ENCODE measurements around the gene PSKH1.

PSKH1 gene

DNA sequence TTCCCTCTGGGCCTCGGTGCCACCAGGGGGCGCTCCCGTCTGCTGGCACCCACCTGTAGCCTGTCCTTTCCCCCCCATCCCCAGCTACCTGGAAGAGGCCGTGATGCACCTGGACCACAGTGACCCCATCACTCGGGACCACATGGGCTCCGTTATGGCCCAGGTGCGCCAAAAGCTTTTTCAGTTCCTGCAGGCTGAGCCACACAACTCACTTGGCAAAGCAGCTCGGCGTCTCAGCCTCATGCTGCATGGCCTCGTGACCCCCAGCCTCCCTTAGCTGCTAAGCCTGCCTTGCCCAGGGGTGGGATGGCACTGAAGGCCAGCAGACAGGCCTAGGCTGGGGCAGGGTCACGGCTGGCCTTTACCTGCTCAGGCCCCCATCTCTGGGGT, 9.2 kb upstream of the PSKH1 start:
- CTCF ChIA-PET, result interaction anchor here (0.6 to 3.0 kb wide), 24 partner anchors 9 to 364 kb away, joined by 3 to 19 read pairs (median 4); partner anchors contain the start of gene PSMB10
- peak; percentile 72 for DNase-seq (ENCODE audit: low spot score)
- peak overlapping the region; percentile 77 for H3K27ac ChIP-seq
- POLR2A ChIA-PET (ENCODE audit: low non-redundant PET), result no interaction called here
- TF ChIP-seq, protein P1, sequence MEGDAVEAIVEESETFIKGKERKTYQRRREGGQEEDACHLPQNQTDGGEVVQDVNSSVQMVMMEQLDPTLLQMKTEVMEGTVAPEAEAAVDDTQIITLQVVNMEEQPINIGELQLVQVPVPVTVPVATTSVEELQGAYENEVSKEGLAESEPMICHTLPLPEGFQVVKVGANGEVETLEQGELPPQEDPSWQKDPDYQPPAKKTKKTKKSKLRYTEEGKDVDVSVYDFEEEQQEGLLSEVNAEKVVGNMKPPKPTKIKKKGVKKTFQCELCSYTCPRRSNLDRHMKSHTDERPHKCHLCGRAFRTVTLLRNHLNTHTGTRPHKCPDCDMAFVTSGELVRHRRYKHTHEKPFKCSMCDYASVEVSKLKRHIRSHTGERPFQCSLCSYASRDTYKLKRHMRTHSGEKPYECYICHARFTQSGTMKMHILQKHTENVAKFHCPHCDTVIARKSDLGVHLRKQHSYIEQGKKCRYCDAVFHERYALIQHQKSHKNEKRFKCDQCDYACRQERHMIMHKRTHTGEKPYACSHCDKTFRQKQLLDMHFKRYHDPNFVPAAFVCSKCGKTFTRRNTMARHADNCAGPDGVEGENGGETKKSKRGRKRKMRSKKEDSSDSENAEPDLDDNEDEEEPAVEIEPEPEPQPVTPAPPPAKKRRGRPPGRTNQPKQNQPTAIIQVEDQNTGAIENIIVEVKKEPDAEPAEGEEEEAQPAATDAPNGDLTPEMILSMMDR (conservative IDR thresholded peaks at IDR 0.05; ENCODE audit: low read depth), result peak; percentile 87

DNA sequence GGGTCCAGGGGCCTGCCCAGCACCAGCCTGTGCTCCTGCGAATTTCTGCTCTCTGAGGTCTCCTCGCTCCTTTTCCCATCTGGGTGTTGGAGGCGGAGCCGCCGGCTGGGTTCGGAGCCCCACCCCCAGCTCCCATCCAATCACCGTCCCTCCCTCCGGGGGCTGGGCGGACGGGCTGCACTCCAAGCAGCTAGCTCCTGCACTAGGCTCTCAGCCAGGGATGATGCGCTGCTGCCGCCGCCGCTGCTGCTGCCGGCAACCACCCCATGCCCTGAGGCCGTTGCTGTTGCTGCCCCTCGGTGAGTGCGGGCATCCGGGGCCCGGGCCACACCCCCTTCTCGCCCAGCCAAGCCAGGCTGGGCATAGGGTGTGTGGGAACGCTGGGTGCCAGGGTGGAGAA, 8.4 kb upstream of the PSKH1 start, which contains the start of gene NRN1L:
Gene NRN1L (plus strand): TSS at position 202 of the 400 bp plus-strand sequence. CDS start 19 bp downstream, at position 221.
- CTCF ChIA-PET, result interaction anchor here (0.6 to 2.6 kb wide), 8 partner anchors 13 to 211 kb away, joined by 3 to 15 read pairs (median 8); partner anchors contain the start of gene PSMB10
- peak within 1 kb of the TSS; percentile 77 for H3K27ac ChIP-seq
- DNase-seq (ENCODE audit: low spot score), result peak; percentile 98
- POLR2A ChIA-PET (ENCODE audit: low non-redundant PET), result no interaction called here
- TF ChIP-seq, protein P1 (conservative IDR thresholded peaks at IDR 0.05; ENCODE audit: low read depth), result no peak

DNA sequence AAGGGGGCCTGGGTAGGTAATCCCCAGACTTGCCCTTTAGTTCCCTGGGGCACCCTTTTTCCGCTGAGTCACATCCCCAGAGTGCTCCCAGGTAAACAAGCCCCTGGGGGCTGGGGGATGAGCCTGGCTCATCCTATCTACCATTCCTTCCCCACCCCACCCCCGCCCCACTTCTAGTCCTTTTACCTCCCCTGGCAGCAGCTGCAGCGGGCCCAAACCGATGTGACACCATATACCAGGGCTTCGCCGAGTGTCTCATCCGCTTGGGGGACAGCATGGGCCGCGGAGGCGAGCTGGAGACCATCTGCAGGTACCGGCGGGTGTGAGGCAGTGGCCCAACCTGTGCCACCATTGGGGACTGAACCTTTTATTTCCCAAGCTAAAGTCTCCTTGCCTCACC, 7.5 kb upstream of the PSKH1 start:
- no peak for DNase-seq (ENCODE audit: low spot score)
- TF ChIP-seq, protein P1 (conservative IDR thresholded peaks at IDR 0.05; ENCODE audit: low read depth), result no peak
- CTCF ChIA-PET, result interaction anchor here (0.7 to 2.6 kb wide), 3 partner anchors 43 to 69 kb away, joined by 3 to 14 read pairs (median 10); no protein-coding TSS in a partner anchor
- POLR2A ChIA-PET (ENCODE audit: low non-redundant PET), result interaction anchor here (0.6 kb wide), 1 partner anchor 28 kb away, joined by 3 read pairs; no protein-coding TSS in a partner anchor
- peak overlapping the region; percentile 77 for H3K27ac ChIP-seq

DNA sequence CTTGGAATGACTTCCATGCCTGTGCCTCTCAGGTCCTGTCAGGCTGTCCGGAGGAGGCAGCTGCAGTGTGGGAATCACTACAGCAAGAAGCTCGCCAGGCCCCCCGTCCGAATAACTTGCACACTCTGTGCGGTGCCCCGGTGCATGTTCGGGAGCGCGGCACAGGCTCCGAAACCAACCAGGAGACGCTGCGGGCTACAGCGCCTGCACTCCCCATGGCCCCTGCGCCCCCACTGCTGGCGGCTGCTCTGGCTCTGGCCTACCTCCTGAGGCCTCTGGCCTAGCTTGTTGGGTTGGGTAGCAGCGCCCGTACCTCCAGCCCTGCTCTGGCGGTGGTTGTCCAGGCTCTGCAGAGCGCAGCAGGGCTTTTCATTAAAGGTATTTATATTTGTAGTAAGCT, 7.1 kb upstream of the PSKH1 start:
- ChIA-PET CTCF (interaction anchor here (0.7 to 2.0 kb wide), 2 partner anchors 42 to 70 kb away, joined by 3 to 10 read pairs; no protein-coding TSS in a partner anchor), POLR2A (ENCODE audit: low non-redundant PET) (no interaction called here)
- TF ChIP-seq, protein P1 (conservative IDR thresholded peaks at IDR 0.05; ENCODE audit: low read depth), result no peak
- no peak for DNase-seq (ENCODE audit: low spot score)
- H3K27ac ChIP-seq, result peak overlapping the region; percentile 77

DNA sequence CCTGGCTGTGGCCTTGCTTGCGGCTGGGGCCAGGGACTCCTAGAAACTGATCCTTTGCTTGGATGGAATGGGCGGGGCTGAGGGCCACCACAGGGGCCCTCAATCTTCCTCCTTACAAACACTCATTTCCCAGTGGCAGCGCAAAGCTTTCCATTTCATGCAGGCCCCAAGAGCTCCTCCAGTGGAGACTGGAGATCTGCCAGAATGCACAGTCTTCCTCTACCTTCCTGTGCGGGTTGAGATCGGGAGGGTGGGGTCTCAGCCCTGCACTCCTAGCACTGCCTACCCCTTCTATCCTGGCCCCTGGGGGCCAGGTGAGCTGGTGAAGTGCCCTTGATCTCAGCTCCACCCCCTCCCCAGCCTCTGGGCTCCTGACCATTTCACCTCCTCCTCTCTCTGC, 6.7 kb upstream of the PSKH1 start:
- TF ChIP-seq, protein P1 (conservative IDR thresholded peaks at IDR 0.05; ENCODE audit: low read depth), result no peak
- no peak for DNase-seq (ENCODE audit: low spot score)
- H3K27ac ChIP-seq, result peak overlapping the region; percentile 77
- ChIA-PET CTCF (interaction anchor here (0.6 to 2.0 kb wide), 4 partner anchors 42 to 154 kb away, joined by 3 to 10 read pairs (median 3); no protein-coding TSS in a partner anchor), POLR2A (ENCODE audit: low non-redundant PET) (no interaction called here)

DNA sequence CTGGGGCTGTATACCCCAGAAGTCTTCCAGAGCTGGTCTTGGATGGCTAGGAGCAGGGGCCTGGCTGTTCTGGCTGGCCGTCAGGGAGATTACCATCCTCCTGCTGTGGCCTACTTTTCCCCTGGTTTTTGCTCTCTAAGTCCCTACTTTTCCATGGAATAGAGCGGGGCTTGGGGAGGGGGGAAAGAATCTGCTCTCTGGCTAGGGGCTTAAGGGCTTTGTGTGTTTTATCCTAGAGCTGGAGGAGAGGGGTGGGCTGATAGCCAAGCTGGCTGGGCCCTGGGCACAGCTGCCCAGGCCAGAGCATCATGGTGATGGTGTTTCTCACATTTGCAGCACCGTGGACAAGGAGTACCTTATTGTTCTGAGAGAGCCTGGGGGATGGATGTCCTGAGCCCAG, 4.7 kb upstream of the PSKH1 start:
- no peak overlapping the region for H3K27ac ChIP-seq
- CTCF ChIA-PET, result interaction anchor here (0.6 kb wide), 1 partner anchor 72 kb away, joined by 5 read pairs; no protein-coding TSS in a partner anchor
- TF ChIP-seq, protein P1 (conservative IDR thresholded peaks at IDR 0.05; ENCODE audit: low read depth), result no peak
- DNase-seq (ENCODE audit: low spot score), result no peak
- POLR2A ChIA-PET (ENCODE audit: low non-redundant PET), result no interaction called here

Data from RWPE1 (cell line).